ENCODE data around the gene NXPH1.

NXPH1 gene

GRCh38 chr7:8582728-8583127 is 149.3 kb downstream of the NXPH1 start:
- no peak overlapping the region for H3K27ac Mint-ChIP-seq
- H3K27me3 Mint-ChIP-seq, result no peaks in the 10 kb centered on the region
- no peak overlapping the region for H3K4me3 Mint-ChIP-seq
- no peaks in the 10 kb centered on the region for H3K36me3 Mint-ChIP-seq
- no peaks in the 10 kb centered on the region for H3K9me3 Mint-ChIP-seq (ENCODE audit: low read depth)
- no peaks in the 10 kb centered on the region for H3K4me1 Mint-ChIP-seq (ENCODE audit: low read depth)

GRCh38 chr7:8585591-8585990 is 152.2 kb downstream of the NXPH1 start:
- Mint-ChIP-seq H3K27ac (no peak overlapping the region), H3K27me3 (peaks cover 1% of the 10 kb centered on the region), H3K36me3 (no peaks in the 10 kb centered on the region), H3K4me3 (no peak overlapping the region), H3K4me1 (ENCODE audit: low read depth) (no peaks in the 10 kb centered on the region), H3K9me3 (ENCODE audit: low read depth) (no peaks in the 10 kb centered on the region)

- Mint-ChIP-seq H3K4me1 (ENCODE audit: low read depth) (no peaks in the 10 kb centered on the region), H3K36me3 (no peaks in the 10 kb centered on the region), H3K4me3 (no peak overlapping the region), H3K9me3 (ENCODE audit: low read depth) (no peaks in the 10 kb centered on the region), H3K27me3 (peaks cover 1% of the 10 kb centered on the region), H3K27ac (no peak overlapping the region)
Observed at GRCh38 chr7:8590225-8590624, 156.8 kb downstream of the NXPH1 start.

GRCh38 chr7:8590791-8591190 is 157.4 kb downstream of the NXPH1 start:
- Mint-ChIP-seq H3K27ac (no peak overlapping the region), H3K9me3 (ENCODE audit: low read depth) (no peaks in the 10 kb centered on the region), H3K36me3 (no peaks in the 10 kb centered on the region), H3K27me3 (peaks cover 4% of the 10 kb centered on the region), H3K4me3 (no peak overlapping the region), H3K4me1 (ENCODE audit: low read depth) (no peaks in the 10 kb centered on the region)

DNA sequence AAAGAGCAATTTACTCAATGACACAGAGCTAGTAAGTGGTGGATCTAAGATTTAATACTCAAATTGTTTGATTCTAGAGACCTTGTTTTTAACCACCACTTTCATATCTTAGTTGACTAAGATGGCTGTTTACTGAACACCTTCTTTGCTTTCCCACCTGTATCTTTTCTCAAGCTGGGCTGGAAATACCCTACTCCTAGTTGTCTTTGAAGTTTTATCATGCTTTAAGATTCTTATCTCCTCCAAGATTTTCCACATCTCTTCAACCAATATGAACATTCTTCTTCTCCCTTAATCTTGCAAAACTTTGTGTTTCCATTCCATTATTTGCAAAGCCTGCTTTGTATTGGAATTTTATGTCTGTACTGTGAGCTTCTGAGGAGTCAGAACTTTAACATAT is 157.9 kb downstream of the NXPH1 start:
- Mint-ChIP-seq H3K27ac (no peak overlapping the region), H3K4me1 (ENCODE audit: low read depth) (no peaks in the 10 kb centered on the region), H3K27me3 (peaks cover 4% of the 10 kb centered on the region), H3K36me3 (no peaks in the 10 kb centered on the region), H3K4me3 (no peak overlapping the region), H3K9me3 (ENCODE audit: low read depth) (no peaks in the 10 kb centered on the region)

GRCh38 chr7:8592167-8592566 is 158.8 kb downstream of the NXPH1 start:
- Mint-ChIP-seq H3K27me3 (peaks cover 4% of the 10 kb centered on the region), H3K27ac (no peak overlapping the region), H3K4me3 (no peak overlapping the region), H3K36me3 (no peaks in the 10 kb centered on the region), H3K9me3 (ENCODE audit: low read depth) (peaks cover 3% of the 10 kb centered on the region), H3K4me1 (ENCODE audit: low read depth) (no peaks in the 10 kb centered on the region)

DNA sequence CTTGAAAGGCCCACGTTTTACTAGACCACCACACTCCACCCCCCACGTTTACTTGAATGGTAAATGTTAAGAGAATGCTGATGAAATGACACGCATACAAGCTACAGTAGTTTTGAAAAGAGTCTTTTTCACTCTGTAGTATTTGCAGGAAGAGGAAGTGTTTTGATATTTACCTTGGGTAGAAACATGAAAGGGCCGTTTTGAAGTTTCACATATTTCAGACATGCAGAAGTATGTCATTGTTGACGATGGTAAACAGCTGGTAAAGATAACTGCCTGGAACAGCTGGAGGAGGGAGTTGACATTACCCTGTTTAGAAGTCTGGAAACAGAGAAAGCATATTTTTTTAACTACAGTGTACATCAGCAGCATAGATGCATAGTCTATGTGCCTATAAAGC is 160.7 kb downstream of the NXPH1 start:
- Mint-ChIP-seq H3K9me3 (ENCODE audit: low read depth) (peaks cover 3% of the 10 kb centered on the region), H3K4me3 (no peak overlapping the region), H3K36me3 (no peaks in the 10 kb centered on the region), H3K27me3 (peaks cover 2% of the 10 kb centered on the region), H3K27ac (no peak overlapping the region), H3K4me1 (ENCODE audit: low read depth) (no peaks in the 10 kb centered on the region)

DNA sequence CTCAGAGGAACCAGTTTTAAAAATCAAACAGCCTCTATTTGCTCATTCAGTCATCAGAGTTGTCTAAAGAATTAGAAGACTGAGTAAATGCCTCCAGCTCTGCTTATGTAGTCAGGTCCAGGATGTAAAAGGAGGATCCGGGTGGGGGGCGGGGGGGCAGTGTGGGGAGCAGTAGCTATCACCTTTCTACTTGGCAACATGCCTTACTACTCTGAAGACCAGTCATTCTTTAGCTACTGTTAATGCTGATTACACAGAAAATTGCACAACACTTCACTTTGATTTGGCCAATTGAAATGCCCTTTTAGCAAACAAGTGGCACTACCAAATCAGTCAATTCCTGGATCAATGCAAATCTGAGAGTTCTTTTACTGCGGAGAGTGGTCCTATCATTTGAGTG is 164.2 kb downstream of the NXPH1 start:
- Mint-ChIP-seq H3K4me1 (ENCODE audit: low read depth) (no peaks in the 10 kb centered on the region), H3K9me3 (ENCODE audit: low read depth) (peaks cover 3% of the 10 kb centered on the region), H3K27ac (no peak overlapping the region), H3K4me3 (no peak overlapping the region), H3K27me3 (peaks cover 2% of the 10 kb centered on the region), H3K36me3 (no peaks in the 10 kb centered on the region)

DNA sequence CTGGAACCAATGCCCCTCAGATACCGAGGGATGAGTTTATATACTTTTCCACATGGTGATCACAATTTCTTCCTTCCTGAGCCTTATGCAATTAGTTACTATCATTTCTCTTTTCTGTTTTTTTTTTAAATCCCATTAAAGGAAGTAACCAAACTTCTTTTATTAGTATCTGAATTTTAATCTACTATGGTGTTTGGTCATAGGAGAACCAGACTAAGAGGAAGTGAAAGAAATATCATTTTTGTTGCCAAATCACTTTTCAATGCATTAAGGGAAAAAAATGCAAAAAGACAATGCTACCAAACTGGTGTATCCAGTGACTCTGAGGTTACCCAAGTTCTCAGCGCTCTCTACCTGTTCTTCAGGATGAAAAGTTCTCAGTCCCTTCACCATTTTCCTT is 167.7 kb downstream of the NXPH1 start:
- no peak overlapping the region for H3K27ac Mint-ChIP-seq
- H3K9me3 Mint-ChIP-seq (ENCODE audit: low read depth), result peaks cover 3% of the 10 kb centered on the region
- no peak overlapping the region for H3K4me3 Mint-ChIP-seq
- H3K27me3 Mint-ChIP-seq, result no peaks in the 10 kb centered on the region
- H3K4me1 Mint-ChIP-seq (ENCODE audit: low read depth), result no peaks in the 10 kb centered on the region
- no peaks in the 10 kb centered on the region for H3K36me3 Mint-ChIP-seq

DNA sequence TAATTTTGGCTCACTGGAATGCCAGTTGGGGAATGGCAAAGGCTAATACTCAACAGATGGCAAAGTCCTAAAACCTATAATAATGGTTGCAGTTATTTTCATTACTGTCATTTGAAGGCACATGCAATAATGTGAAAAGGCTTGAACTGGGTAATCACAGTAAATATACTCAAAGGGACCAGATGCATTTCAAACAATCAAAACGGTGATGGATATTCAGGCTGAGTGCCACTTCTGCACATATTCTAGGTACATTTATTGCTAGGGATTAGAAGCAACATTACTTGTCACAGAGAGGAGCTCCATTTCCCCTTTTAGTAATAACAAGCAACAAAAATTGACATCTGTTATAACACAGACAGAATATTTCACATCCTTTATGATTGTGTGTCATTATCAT is 171.8 kb downstream of the NXPH1 start:
- no peaks in the 10 kb centered on the region for H3K4me1 Mint-ChIP-seq (ENCODE audit: low read depth)
- no peaks in the 10 kb centered on the region for H3K36me3 Mint-ChIP-seq
- no peaks in the 10 kb centered on the region for H3K9me3 Mint-ChIP-seq (ENCODE audit: low read depth)
- H3K27me3 Mint-ChIP-seq, result no peaks in the 10 kb centered on the region
- H3K4me3 Mint-ChIP-seq, result no peak overlapping the region
- no peak overlapping the region for H3K27ac Mint-ChIP-seq

DNA sequence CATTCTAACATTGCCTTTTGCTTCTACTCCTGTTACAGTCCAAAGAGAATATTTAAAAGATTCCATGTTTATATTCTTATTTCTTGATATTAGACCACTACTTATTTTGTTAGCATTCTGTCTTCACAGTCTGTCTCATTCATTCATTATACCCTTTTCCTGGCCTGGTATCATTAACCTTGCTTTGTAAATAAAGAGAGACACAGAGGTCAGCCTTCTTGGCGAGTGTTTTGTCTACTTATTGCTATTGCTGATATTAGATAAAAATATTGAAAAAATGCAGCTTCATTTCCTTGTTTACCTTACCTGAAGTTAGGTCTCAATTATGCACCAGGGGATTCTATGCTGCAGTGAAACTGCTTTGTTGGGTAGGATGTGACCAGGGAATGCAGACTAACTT is 179.2 kb downstream of the NXPH1 start:
- H3K9me3 Mint-ChIP-seq (ENCODE audit: low read depth), result no peaks in the 10 kb centered on the region
- no peak overlapping the region for H3K4me3 Mint-ChIP-seq
- no peaks in the 10 kb centered on the region for H3K27me3 Mint-ChIP-seq
- H3K4me1 Mint-ChIP-seq (ENCODE audit: low read depth), result no peaks in the 10 kb centered on the region
- H3K27ac Mint-ChIP-seq, result no peak overlapping the region
- H3K36me3 Mint-ChIP-seq, result no peaks in the 10 kb centered on the region

DNA sequence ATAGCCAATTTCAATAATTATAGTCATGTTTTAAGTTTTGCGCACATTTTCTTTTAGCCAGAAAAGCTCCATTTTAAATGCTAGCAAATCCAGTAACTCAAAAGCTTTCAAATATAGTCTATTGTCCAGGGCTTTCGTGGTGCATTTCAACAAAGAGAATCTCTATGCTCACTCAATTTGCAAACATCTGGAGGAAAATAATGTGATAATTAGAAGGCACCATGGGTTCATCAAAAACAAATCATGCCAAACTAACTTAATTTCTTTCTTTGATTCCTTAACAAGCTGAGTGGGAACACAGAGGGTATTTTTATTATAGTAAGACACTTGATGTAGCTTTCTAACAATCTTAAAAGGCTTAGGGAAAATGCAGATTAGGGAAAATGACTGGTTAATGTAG is 179.8 kb downstream of the NXPH1 start:
- H3K4me1 Mint-ChIP-seq (ENCODE audit: low read depth), result no peaks in the 10 kb centered on the region
- no peaks in the 10 kb centered on the region for H3K36me3 Mint-ChIP-seq
- no peak overlapping the region for H3K27ac Mint-ChIP-seq
- no peak overlapping the region for H3K4me3 Mint-ChIP-seq
- no peaks in the 10 kb centered on the region for H3K27me3 Mint-ChIP-seq
- H3K9me3 Mint-ChIP-seq (ENCODE audit: low read depth), result no peaks in the 10 kb centered on the region

DNA sequence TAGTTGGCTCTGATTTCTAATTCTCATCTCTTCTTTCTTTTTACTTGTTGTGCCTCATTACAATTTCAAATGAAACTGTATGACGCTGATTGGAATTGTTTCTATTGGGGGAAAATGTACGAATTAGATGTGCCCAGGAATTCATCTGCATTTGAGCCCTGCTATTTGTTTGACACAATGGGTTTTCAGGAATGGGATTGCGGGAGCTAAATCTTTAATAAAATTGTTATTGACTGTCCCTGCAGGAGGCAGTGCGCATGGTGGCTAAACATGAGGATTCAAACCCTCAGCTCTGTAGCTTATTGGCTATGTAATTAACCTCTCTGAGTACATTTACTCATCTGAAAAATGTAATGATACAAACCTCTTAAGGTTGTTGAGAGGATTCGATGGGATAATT is 181.6 kb downstream of the NXPH1 start:
- H3K27ac Mint-ChIP-seq, result no peak overlapping the region
- H3K4me1 Mint-ChIP-seq (ENCODE audit: low read depth), result no peaks in the 10 kb centered on the region
- no peaks in the 10 kb centered on the region for H3K27me3 Mint-ChIP-seq
- H3K9me3 Mint-ChIP-seq (ENCODE audit: low read depth), result no peaks in the 10 kb centered on the region
- no peaks in the 10 kb centered on the region for H3K36me3 Mint-ChIP-seq
- no peak overlapping the region for H3K4me3 Mint-ChIP-seq

GRCh38 chr7:8618441-8619070 is 185.1 kb downstream of the NXPH1 start:
- Mint-ChIP-seq H3K36me3 (no peaks in the 10 kb centered on the region), H3K4me3 (no peak overlapping the region), H3K9me3 (ENCODE audit: low read depth) (no peaks in the 10 kb centered on the region), H3K4me1 (ENCODE audit: low read depth) (no peaks in the 10 kb centered on the region), H3K27ac (no peak overlapping the region), H3K27me3 (no peaks in the 10 kb centered on the region)

DNA sequence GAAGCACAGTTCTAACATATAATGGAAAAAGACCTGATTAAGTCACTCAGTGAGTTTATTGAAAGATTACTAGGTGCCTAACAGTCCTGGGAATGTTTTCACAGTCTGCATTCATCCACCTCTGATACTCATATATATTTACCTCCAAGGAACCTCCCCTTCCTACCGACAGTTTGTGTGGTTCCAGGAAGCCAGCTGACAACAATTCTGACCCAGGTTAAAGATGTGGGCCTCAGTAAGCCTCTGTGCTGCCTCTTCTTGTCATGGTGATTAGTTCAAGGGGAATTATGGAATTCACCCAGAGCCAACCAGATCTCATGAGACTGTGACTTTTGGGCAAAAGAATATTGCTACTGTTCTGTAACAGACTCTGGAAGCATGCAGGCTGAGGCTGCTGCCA is 186.8 kb downstream of the NXPH1 start:
- no peaks in the 10 kb centered on the region for H3K27me3 Mint-ChIP-seq

GRCh38 chr7:8625612-8626011 is 192.2 kb downstream of the NXPH1 start:
- no peaks in the 10 kb centered on the region for H3K36me3 Mint-ChIP-seq
- H3K27ac Mint-ChIP-seq, result no peak overlapping the region
- H3K27me3 Mint-ChIP-seq, result no peaks in the 10 kb centered on the region
- no peaks in the 10 kb centered on the region for H3K4me1 Mint-ChIP-seq (ENCODE audit: low read depth)
- H3K4me3 Mint-ChIP-seq, result no peak overlapping the region
- H3K9me3 Mint-ChIP-seq (ENCODE audit: low read depth), result peaks cover 5% of the 10 kb centered on the region

More for the DNA sequence above, 186.8 kb downstream of the NXPH1 start:
- H3K4me1 Mint-ChIP-seq (ENCODE audit: low read depth), result no peaks in the 10 kb centered on the region
- no peak overlapping the region for H3K4me3 Mint-ChIP-seq
- H3K9me3 Mint-ChIP-seq (ENCODE audit: low read depth), result no peaks in the 10 kb centered on the region
- H3K27ac Mint-ChIP-seq, result no peak overlapping the region
- no peaks in the 10 kb centered on the region for H3K36me3 Mint-ChIP-seq
